Fibroblast of peridontal ligament (primary cell): ENCODE data around the gene FBN2.
"Not testable (repeated sequence)": the region's sequence is repeated elsewhere in the genome, so short reads cannot be mapped to it uniquely, and the experiment has no call there.

Experiments used
- DNase-seq: peaks from one replicate; pipeline ENCODE4 v3.0.0-alpha.2; 2010; ENCODE audit errors: extremely low read depth

Gene FBN2

DNA sequence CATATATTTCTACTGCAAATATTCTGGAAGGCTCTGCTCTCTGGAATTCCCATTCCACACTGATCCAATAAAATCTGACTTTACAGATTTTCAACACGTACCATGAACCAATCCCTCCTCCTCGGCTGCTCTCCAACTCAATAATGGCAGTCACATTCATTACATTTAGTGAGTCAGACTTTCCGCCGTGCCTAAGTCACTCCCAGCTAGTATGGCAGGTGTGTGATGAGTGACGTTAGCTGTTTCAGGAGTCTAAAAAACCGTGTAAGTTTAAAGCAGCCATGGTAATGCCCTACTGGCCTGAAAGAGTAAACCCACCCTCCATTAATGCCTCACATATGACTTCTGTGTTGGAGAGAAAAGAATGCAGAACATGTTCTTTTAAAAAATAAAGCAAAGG lies 3.3 kb downstream of the FBN2 start:
- DNase-seq: no peak

DNA sequence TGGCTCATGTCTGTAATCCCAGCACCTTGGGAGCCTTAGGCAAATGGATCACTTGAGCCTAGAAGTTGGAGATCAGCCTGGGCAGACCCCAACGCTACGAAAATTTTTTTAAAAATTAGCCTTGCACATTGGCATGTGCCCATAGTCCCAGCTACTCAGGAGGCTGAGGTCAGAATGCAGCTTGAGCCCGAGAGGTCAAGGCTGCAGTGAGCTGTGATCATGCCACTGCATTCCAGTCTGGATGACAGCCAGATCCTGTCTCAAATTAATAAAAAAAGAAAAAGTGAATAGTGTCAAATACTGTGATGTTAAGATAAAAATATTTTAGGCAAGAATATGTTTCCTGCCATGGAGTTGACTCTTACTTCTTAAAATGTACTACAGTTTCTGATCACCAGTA lies 5.3 kb downstream of the FBN2 start:
- no peak for DNase-seq

DNA sequence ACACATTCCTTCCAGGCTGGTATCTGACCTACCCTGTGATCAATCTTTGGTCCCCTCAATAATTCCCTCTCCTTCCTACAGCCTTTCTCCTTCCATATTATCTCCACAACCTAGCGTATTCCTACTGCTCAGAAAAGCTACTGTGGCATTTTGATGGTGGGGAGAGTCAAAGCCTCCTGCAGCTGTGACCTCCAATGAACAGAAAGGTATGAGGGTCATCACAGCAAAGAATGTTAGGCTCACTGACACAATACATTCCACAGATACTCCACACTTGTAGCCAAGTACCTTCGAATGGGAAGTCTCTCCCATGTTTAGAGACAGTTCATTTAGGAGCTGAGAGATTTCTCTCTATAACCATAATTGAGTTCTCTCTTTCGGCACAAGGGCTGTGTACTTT lies 5.9 kb downstream of the FBN2 start:
- DNase-seq: no peak

DNA sequence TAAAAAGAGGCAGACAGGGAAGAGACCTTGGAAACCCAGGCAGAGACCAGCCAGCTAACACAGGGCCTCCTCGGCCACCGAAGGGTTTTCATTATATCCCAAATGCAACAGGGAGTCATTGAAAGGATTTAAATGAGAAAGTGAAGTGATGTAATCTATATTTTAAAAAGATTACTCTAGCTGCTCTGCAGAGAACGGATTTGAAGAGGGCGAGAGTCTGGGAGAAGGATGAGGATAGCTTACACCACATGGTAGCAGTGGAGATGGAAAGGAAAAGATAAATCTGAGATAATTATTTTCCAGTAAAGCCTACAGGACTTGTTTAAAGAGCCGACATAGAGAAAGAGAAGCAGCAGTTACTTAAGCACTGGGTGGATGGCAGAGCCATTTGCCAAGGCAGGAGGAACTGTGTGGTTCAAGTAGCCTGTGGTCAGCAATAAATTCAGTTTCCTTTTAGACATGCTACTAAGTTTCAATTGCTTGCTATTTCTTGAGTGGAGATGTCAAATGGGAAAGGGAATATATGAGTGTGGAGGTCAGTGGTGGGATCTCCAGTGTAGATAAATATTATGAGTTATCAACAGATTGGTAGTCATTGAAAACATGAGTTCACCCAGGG lies 9.3 kb downstream of the FBN2 start:
- DNase-seq: no peak

DNA sequence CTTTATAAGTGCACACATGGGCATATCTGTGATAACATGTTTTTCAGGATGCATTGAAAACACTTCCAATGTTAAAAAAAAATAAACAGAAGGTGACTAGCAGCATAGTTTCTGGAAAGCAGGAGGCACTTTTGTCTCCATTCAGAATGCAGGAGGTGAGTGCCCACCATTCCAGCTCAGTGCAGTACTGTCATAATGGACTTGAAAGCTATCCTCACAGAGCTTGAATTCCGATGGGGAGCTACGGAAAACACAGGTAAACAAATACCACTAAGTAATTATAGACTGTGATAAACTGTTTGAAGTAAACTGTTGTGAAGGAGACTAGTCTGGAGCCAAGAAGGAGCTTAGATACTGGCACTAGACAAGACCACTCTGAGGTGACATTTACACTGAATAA lies 9.9 kb downstream of the FBN2 start:
- DNase-seq: no peak

DNA sequence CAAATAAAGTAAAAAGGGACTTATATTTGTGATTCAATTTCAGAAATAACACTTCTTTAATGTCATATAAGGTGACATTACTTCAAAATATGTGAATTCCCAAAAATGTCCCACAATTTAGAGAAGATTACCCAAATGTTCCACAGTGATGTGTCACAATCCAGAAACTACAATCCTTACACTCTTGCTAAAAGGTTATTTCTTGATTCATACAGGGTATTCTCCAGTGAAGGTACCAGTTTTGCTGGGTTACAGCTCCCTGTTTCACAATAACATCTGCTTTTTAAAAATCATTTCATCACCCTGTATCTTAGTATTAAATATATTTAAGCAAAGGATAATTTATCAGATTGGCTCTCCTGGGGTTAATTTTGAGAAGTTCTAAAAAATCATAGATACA lies 11.0 kb downstream of the FBN2 start:
- no peak for DNase-seq

DNA sequence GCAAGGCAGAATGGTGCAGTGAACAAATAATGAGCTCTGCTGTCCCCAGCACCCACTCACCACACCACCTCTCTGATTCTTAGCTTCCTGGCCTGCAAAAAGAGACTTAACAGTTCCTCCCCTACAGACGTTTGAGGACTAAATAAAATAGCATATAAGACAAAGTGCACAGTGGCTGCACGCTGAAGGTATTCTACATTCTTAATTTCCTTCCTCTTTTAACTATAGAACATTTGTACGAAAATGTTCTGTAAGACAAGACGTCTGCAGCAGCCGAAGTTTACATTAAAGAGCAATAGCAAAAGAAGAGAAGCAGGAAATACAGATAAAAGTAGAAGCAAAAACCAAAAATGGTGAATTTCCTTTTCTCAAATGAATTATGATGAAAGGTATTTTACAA lies 15.7 kb downstream of the FBN2 start:
- no peak for DNase-seq

DNA sequence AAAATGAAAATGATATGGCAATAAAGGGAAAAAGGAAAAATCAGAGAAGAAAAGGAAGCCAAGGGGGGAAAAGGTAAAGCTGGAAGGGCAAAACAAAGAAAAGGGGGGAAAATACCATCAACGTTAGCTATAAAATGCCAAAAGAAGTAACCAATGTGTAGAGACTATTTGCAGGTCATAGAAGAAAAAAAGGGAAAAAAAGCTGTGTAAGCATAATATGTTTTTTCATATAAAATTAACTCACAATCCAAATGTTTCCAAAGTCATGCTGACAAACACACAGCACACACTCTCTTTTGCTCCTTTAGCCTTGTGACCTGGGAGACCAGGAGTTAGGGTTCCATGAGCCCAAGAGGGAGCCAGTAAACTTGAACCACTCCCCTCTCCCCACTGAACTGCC lies 18.2 kb downstream of the FBN2 start:
- DNase-seq: no peak

DNA sequence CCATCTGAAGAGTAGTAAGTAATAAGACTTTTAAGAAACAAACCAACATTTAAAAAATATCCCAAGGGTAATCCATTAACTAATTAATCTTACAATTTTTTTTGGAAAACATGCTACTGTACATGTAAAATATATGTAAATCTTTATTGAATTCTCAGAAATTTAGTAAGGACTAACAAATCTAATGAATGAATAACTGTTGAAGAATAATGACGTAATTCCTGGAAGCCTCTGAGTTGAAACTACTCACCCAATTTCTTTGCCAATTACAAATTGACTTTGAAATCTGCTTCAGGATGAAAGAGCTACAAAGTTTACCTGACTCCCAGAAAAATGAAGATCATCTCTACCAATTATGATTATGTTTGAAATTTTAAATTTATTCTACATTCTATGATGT lies 21.1 kb downstream of the FBN2 start:
- no peak for DNase-seq

DNA sequence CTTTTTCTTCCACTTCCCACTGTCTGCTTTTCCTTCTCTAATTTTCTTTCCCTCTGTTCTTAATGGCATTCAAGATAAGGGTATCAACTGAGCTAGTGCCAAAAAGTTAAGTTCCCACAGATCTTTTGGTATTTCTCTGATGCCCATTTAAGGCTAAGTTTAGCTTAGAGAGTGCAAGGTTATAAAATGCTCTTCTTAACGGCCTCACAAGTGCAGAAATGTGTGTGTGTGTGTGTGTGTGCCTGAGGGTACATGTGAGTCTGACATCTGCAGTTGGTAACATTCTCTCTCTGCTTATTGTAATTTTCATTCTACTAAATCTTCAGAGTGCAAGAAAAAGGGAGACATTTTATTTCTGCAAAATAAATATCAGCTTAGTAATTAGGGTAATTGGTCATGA lies 24.2 kb downstream of the FBN2 start:
- no peak for DNase-seq

DNA sequence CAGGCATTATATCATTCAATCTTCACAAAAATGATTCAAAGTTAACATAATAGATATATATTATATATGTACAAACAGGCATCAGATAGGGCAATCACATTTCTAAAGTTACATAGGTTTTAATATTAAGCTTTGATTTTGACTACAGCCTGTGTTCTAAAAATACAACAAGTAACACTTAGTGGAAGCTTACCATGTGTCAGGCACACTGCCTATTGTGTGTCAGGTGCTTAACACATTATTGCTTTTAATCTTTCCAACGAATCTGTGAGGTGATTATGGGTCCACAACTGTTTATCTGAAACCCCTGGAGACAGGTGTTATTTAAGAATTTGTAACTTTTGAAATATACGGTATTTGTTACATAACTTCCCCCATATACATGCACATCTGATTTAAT lies 25.2 kb downstream of the FBN2 start:
- DNase-seq: no peak

DNA sequence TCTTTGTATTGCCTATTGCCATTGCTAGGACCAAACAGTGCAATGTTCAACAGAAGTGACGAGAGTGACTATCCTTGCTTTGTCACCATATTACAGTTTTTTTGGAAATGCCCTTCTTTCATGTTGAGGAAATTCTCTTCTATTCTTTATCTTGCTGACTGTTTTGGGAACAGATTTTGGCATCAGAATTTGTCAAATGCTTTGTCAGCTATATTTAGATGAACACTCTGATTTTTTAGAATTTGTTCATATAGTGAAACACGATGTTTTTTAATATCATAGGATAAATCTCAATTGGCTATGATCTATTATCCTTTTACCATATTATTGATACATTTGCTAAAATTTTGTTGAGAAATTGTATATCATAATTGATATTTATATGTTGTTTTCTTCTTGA lies 31.4 kb downstream of the FBN2 start:
- DNase-seq: no peak

DNA sequence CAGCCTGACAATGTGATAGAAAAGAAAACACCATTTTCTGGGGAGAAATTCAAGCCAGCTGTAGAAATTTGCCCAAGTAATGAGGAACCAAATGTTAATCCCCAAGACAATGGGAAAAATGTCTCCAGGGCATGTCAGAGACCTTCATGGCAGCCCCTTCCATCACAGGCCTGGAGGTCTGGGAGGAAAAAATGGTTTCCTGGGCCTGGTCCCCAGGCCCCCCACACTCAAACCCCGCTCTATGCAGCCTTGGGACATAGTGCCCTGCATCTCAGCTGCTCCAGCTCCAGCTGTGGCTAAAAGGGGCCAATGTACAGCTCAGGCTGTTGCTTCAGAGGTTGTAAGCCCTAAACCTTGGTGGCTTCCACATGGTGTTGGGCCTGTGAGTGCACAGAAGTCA lies 34.3 kb downstream of the FBN2 start:
- DNase-seq: not testable (repeated sequence)

DNA sequence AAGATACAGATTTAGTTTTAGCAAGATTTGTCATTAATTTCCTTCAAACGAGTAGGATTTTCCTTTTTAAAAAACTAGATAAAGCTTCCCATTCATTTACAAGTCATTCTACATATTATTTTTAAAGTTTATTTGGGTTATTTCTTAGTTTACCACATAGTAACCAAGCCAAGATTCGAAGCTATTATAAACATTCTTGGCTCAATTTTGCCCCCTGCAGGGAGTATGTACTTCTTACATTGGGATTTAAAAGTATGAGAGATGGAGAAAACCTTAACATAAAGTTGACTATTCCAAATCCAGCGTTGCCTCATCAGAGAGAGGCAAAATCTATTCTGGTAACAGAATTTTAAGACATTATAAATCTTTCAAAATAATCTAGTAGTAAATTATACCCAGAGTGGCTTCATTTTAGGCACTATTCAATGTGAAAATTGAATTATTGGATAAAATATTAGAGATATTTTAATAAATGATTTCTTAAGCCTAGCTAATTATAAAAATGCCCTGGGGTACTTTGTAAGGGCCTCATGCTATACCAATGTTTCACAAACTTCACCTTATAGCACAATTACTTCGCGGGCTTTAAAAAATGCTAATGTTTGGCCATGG lies 39.1 kb downstream of the FBN2 start:
- DNase-seq: peak; percentile 87

DNA sequence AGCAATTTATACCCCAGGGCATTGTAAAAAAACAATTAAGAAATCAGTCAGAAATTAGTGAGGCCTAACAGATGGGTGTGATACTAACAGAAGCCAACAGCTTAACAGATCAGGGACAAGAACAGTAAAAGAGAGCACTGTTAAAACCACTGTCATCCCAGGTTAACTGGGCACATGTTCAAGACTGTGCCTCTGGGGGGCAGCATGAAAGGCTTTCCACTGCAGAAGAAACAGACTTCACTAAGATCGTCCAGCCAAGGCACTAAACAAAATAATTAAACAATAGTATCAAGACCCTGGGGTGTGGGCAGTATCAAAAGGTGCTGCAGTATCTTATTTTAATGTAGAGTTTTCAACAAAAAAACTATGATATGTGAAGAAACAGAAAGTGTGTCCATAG lies 43.5 kb downstream of the FBN2 start:
- no peak for DNase-seq

DNA sequence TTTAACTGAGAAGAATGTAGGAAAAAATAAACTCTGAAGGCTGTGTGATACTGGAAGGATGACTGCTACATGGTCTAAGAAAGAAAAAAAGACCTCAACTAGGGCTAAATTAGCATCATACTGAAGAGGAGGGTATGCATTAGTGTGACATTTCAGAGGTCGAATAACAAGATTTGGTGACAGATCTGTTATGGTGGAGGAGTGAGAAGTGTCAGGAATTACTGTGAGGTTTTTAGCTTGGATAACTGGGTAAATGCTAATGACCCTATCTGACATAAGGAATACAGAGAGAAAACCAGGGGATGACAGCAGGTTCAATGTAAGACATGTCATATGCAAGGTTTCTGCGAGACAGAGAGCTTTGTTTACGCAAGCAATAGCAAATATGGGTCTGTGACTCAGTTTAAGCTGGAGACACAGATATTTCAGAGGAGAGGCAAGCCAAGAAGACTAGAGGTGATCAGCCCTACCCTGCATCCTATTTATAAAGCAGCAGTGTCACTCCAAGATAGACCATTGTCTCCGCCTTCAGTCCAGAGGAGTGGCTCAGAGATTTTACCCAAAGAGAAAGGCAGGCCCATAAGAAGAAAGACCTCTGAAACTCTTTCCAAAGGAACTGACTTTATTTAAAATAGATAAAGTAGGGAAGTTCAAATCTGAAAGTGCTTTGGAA lies 44.3 kb downstream of the FBN2 start:
- no peak for DNase-seq

DNA sequence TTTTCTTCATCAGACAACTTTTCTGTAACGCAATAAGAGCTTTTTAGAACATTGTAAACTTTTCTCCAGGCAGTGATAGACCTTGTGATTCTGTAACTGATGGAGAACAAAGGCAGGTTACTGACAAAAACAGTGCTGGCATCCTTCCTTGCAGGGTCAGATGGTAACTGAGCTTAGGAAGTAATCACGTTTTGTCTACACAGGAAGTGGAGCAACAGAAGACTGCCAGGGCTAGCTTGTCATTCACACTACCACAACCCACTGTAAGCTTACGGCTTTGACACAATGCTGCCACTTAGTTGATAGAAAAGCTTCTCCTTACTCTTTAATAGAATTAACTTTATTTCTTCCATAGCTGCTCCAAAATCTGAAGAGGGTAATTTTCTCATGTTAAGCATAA lies 46.8 kb downstream of the FBN2 start:
- peak; percentile 22 for DNase-seq

DNA sequence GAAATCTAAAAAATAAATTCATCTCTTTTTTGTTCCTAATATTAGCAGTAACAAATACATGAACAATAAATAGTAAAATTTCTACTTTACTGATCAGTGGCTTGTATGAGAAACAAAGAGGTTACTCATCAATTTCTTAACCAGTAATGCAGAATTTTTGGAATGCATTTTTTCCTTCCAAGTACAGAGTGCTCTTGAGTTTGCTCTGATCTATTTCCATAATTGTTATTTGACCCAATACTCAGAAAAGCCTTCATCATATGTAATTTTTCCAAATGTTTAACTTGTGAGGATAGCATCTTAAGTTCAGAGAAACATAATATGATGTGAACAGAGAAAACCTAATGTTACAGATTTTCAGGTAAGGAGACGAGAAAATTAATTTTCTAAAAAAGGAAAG lies 47.3 kb downstream of the FBN2 start:
- DNase-seq: peak; percentile 64

DNA sequence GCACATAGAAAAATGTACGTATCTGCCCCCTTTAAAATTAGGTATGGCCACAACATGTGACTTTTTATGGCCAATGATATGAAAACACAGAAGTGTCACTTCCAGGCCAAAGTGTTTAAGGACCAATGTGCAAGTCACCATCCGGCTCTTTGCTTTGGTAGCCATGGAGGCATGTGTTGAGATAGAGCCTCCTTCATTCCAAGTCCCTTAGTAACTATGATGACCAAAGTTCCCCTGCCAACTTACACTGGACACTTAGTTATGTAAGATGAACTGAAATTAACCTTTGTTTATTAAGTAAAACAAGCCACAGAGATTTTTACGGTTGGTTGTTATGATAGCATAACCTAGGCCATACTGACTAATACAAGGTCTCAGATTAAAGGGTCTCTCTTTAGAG lies 51.0 kb downstream of the FBN2 start:
- no peak for DNase-seq

DNA sequence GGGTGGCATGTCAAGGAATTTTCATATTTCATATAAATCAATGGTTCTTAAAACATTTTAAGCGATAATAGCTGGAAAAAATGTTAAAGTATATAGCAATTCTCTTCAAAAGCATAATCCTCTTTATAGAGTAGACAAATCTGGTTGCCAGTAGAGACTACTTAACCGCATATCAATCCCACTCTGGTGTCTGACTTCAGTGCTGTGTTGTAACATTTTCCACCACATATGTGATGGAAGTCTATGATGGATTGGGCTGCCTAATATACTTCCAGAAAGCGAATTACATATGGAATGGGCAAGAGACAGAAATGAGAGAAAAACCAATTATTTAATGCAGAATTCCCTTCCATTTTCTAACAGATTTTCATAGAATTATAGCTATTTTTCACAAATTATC lies 54.3 kb downstream of the FBN2 start:
- no peak for DNase-seq

DNA sequence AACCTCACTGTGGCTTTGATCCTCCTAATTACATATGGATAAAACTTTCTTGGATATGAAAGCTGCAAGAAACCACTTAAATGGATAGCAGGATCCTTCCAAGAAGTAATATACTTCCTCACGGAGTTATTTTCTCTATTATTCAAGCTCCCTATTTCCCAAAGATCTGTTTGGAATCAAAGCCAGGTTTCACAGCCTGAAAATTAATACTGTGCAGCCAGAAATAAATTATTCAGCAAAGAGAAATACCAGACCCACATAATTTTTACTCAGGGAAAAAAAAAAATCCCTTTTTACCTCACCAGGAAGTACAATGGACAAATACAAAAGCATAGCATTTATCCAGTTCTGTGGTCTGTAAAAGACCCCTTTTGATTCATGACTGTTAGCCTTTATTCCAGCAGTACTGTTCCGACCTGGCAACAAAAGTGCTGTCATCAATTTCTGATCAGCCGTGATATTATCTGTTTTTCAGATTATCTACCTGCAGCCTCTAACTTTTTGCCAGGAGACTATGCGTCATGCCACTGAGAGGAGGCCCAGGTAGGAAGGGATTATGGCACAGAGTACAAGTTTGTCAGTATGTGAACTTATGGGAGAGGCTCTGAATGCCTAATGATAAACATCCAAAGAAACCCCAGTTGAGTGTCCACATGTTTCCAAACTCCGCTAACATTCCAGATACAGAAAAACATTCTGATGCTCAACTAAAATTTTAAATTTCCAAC lies 57.0 kb downstream of the FBN2 start:
- no peak for DNase-seq

DNA sequence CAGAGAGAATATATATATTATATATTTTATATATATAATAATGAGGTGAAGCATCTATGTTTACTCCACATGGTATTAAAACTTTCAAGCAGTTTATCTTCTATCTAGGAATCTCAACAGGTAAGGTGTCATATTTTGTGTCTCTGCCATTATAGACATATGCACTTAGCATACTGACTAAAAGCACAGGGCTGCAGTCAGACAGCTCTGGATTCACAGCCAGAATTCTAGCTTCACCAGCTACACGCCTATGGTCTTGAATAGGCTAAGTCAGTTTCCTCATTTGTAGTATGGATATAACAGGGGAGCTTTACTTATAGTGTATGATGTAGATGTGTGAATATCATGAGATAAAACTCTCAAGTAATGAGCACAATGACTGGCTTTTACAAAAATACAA lies 57.9 kb downstream of the FBN2 start:
- no peak for DNase-seq
